DND-41 (cell line): Measurements from ENCODE around the gene TBC1D22B.

Experiments used
- ATAC-seq: fragments of 200-7000 bp; cut with Tn5 transposase; 3 replicates; pipeline ENCODE4 v1.9.1; 2021; ENCODE audit warnings: low read depth; ENCODE audit not compliant: insufficient read depth
- DNase-seq: peaks from one replicate; pipeline ENCODE4 v3.0.0-alpha.2; 2020
- H2AFZ ChIP-seq: 2 replicates; pipeline ENCODE4 v1.6.0; 2012; ENCODE audit warnings: low read depth, low read length
- H3K27ac ChIP-seq: 2 replicates; pipeline ENCODE4 v1.5.1; 2012; ENCODE audit warnings: low read length, inconsistent platforms
- H3K27me3 ChIP-seq: fragments of 200-600 bp; sonication (generic); 2 replicates; pipeline ENCODE4 v1.6.0; 2012; ENCODE audit warnings: low read length, mild to moderate bottlenecking, inconsistent platforms; ENCODE audit not compliant: insufficient read depth, poor library complexity
- H3K36me3 ChIP-seq: 2 replicates; pipeline ENCODE4 v1.5.1; 2012; ENCODE audit warnings: low read length, inconsistent platforms; ENCODE audit not compliant: insufficient read depth
- H3K4me1 ChIP-seq: 2 replicates; pipeline ENCODE4 v1.5.1; 2012; ENCODE audit warnings: mild to moderate bottlenecking, low read length; ENCODE audit not compliant: insufficient read depth
- H3K4me2 ChIP-seq: 2 replicates; pipeline ENCODE4 v1.6.0; 2012; ENCODE audit warnings: mild to moderate bottlenecking, moderate library complexity, low read length, inconsistent platforms; ENCODE audit not compliant: insufficient read depth
- H3K4me3 ChIP-seq, 2 experiments: fragments of 200-600 bp in 1 of 2; shearing (Covaris generic) in 1 of 2; 2 replicates each; pipeline ENCODE4 v1.5.1; 2012 to 2016; ENCODE audit warnings: inconsistent platforms in 2 of 2, low read length in 2 of 2, mild to moderate bottlenecking in 2 of 2, low read depth in 1 of 2, moderate library complexity in 1 of 2
- H3K79me2 ChIP-seq: 2 replicates; pipeline ENCODE4 v1.6.0; 2012; ENCODE audit warnings: low read length, inconsistent platforms; ENCODE audit not compliant: insufficient read depth
- H3K9ac ChIP-seq: 2 replicates; pipeline ENCODE4 v1.6.0; 2012; ENCODE audit warnings: low read depth, mild to moderate bottlenecking, inconsistent platforms, low read length, moderate library complexity
- H3K9me3 ChIP-seq: 2 replicates; pipeline ENCODE4 v1.5.1; 2012; ENCODE audit warnings: low read length, moderate library complexity, mild to moderate bottlenecking, inconsistent platforms; ENCODE audit not compliant: insufficient read depth, severe bottlenecking
- H4K20me1 ChIP-seq: 2 replicates; pipeline ENCODE4 v1.6.0; 2012; ENCODE audit warnings: low read length; ENCODE audit not compliant: insufficient read depth
- EZH2 ChIP-seq: IDR thresholded peaks from 3 replicates; pipeline ENCODE4 v1.6.1; 2012; ENCODE audit warnings: borderline replicate concordance, low read depth, mild to moderate bottlenecking, moderate library complexity, low read length, inconsistent platforms; ENCODE audit not compliant: severe bottlenecking
- TF ChIP-seq, protein P1 (sequence below): IDR thresholded peaks from 2 replicates; pipeline ENCODE4 v1.5.1; 2012; ENCODE audit warnings: borderline replicate concordance, low read length, moderate library complexity, mild to moderate bottlenecking; ENCODE audit not compliant: poor library complexity, severe bottlenecking; ENCODE audit errors: extremely low read depth

TBC1D22B gene

DNA sequence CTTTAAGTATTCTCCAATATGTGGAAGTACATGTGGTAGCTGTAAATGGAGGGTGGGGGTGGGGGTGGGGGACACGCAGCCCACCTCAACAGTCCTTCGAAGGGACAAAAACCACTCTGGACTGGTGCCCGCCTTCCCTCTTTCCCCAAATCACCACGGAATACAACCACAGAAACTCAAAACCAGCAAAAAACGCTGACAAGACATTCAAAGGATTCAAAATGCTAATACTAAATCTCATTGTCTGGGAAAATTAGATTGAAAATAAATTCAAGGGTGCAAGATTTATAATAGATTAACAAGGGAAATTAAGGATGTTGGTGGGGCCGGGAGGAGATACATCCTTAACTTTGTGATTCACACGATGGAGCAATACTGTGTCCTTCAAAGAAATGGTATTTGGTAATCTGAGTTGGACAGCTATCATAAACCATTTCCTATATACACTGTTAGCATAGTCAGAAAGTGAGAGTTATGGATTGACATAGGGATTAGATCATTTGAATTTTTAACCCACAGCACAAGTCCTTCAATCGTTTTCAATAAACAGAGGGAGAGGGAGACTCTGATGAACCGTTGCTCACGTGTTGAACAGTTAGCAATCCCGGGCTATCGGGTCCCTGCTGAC, 766 bp upstream of the TBC1D22B start:
- H3K36me3 ChIP-seq, result peaks cover 16% of the 10 kb centered on the region
- no peak for TF ChIP-seq EZH2
- TF ChIP-seq, protein P1, sequence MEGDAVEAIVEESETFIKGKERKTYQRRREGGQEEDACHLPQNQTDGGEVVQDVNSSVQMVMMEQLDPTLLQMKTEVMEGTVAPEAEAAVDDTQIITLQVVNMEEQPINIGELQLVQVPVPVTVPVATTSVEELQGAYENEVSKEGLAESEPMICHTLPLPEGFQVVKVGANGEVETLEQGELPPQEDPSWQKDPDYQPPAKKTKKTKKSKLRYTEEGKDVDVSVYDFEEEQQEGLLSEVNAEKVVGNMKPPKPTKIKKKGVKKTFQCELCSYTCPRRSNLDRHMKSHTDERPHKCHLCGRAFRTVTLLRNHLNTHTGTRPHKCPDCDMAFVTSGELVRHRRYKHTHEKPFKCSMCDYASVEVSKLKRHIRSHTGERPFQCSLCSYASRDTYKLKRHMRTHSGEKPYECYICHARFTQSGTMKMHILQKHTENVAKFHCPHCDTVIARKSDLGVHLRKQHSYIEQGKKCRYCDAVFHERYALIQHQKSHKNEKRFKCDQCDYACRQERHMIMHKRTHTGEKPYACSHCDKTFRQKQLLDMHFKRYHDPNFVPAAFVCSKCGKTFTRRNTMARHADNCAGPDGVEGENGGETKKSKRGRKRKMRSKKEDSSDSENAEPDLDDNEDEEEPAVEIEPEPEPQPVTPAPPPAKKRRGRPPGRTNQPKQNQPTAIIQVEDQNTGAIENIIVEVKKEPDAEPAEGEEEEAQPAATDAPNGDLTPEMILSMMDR, result no peak
- no peaks in the 10 kb centered on the region for H3K27me3 ChIP-seq
- H3K79me2 ChIP-seq, result peaks cover 83% of the 10 kb centered on the region
- H3K27ac ChIP-seq, result peak overlapping the region; percentile 86
- ATAC-seq (no peak), DNase-seq (no peak)
- H3K9ac ChIP-seq, result peak overlapping the region; percentile 83
- H4K20me1 ChIP-seq, result no peaks in the 10 kb centered on the region
- H3K4me3 ChIP-seq, result peak overlapping the region; percentile 79 to 83; a peak in 3 of 4 replicates
- peak overlapping the region; percentile 65 for H2AFZ ChIP-seq
- H3K4me1 ChIP-seq, result peaks cover 85% of the 10 kb centered on the region
- peak overlapping the region; percentile 93 for H3K4me2 ChIP-seq
- H3K9me3 ChIP-seq, result no peaks in the 10 kb centered on the region

DNA sequence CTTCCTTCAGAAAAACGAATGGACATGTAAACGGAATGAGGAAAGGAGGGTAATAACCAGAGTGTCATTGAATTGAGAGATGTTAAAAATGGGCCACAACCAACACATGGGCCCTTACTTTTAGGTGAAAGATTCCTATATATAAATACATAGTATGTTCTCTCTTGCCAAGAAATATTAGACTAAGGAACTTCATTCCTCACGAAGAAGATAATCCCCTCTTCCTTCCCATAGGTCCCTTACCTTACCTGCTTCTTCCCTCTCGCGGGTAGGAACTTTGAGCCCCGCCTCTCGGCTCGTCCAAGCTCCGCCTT, 295 bp upstream of the TBC1D22B start:
- Histone ChIP-seq H3K4me2 (peak overlapping the region; percentile 93), H3K4me3 (peak overlapping the region; percentile 79 to 83; a peak in 3 of 4 replicates), H3K4me1 (peaks cover 86% of the 10 kb centered on the region), H4K20me1 (no peaks in the 10 kb centered on the region), H3K27ac (peak overlapping the region; percentile 86), H3K9ac (peak overlapping the region; percentile 83), H3K36me3 (peaks cover 16% of the 10 kb centered on the region), H3K27me3 (no peaks in the 10 kb centered on the region), H3K9me3 (no peaks in the 10 kb centered on the region), H3K79me2 (peaks cover 85% of the 10 kb centered on the region), H2AFZ (peak overlapping the region; percentile 65)
- ATAC-seq (no peak), DNase-seq (no peak)
- no peak for TF ChIP-seq EZH2
- TF ChIP-seq, protein P1, result no peak

DNA sequence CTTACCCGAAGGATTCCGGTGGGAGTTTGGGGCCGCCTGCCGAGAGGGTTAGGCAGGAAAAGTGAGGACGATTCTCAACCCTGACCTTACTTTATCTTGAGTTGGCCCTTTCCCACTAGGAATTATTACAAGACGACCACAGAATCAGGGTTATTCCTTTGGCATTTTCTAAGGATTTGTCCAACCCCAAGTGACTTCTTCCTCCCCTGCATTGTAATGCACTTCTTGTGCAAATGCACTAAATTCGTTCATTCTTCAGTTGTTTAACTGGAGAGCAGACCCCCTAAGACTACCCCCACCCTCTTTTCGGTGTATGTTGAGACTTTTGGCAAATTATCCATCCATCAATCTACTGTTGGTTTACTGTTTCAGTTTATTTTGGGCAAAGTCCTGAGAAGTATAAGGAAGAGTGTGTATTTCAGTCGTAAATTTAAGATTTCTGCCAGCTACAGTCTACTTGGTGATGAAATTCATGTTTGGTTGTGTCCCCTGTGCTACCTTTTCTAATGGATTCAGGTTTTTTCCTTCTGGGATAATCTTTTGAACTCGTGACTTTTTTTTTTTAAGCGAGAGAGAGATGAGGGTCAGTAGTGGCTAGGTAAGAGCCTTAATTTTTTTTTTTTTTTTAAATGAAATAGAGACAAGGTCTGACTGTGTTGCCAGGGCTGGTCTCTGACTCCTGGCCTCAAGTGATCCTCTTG, 983 bp downstream of the TBC1D22B start:
- Histone ChIP-seq H3K27ac (peak overlapping the region; percentile 86), H3K9ac (peak overlapping the region; percentile 83), H3K4me2 (peak overlapping the region; percentile 93), H3K36me3 (peaks cover 16% of the 10 kb centered on the region), H2AFZ (peak overlapping the region; percentile 86), H3K9me3 (no peaks in the 10 kb centered on the region), H4K20me1 (no peaks in the 10 kb centered on the region), H3K4me1 (peaks cover 91% of the 10 kb centered on the region), H3K27me3 (no peaks in the 10 kb centered on the region), H3K4me3 (peak overlapping the region; percentile 79 to 83), H3K79me2 (peaks cover 92% of the 10 kb centered on the region)
- no peak for ATAC-seq
- DNase-seq, result no peak
- TF ChIP-seq, protein P1, result no peak
- TF ChIP-seq EZH2, result no peak
